ENCODE measurements around the gene PSENEN. TPM values are rescaled to one million over a fixed set of nuclear protein-coding genes. Genes with fewer than 3 reads are reported as not detected.
A peak's percentile ranks its signal among the peaks of the same experiment; 100 is the strongest.

The PSENEN gene
- total RNA-seq, 3 donors from 2014 or later (not counting 1 experiment from before 2014, with no cell fraction given), result 38.5 to 45.0 (median 41.0) TPM

- intact Hi-C loops (cut with micrococcal nuclease), result loop anchor here (1.0 to 10.0 kb wide), 3 partner anchors 23 to 165 kb away; partner anchors contain the start of genes ARHGAP33, HCST, NFKBID and TYROBP
- DNase-seq, result no peak
Observed at GRCh38 chr19:35740108-35740422, 5.4 kb upstream of the PSENEN start.

GRCh38 chr19:35740423-35741202 lies 4.8 kb upstream of the PSENEN start:
- H3K4me1 ChIP-seq (ENCODE audit: control insufficient read depth, insufficient read depth, low read length), result peaks cover 51% of the 10 kb centered on the region
- DNase-seq (peak; percentile 91 to 97), ATAC-seq (peak; percentile 66 to 84 (median 69))
- H3K27ac Mint-ChIP-seq, result peak overlapping the region; percentile 96 to 99
- peak overlapping the region; percentile 94 for H3K4me3 Mint-ChIP-seq
- intact Hi-C loops (cut with micrococcal nuclease), result loop anchor here (1.0 to 10.0 kb wide), 3 partner anchors 23 to 164 kb away; partner anchors contain the start of genes ARHGAP33, HCST, NFKBID and TYROBP
- H3K9me3 ChIP-seq (ENCODE audit: control insufficient read depth, insufficient read depth, low read length), result no peaks in the 10 kb centered on the region
- no peaks in the 10 kb centered on the region for H3K36me3 Mint-ChIP-seq
- H3K4me1 Mint-ChIP-seq, result peaks cover 28 to 54% of the 10 kb centered on the region in 2 donors
- H3K9me3 Mint-ChIP-seq, result no peaks in the 10 kb centered on the region
- peak overlapping the region; percentile 62 for H3K27ac ChIP-seq (ENCODE audit: low read length)
- no peaks in the 10 kb centered on the region for H3K27me3 Mint-ChIP-seq (ENCODE audit: low read depth in 2 of 2)
- H3K36me3 ChIP-seq (ENCODE audit: control insufficient read depth, insufficient read depth, low read length), result peaks cover 30% of the 10 kb centered on the region
- WGBS (ENCODE audit: insufficient coverage), result under 1% methylated on average over 63 of the region's 63 CpGs
- H3K27me3 ChIP-seq (ENCODE audit: control insufficient read depth, insufficient read depth, low read length), result no peaks in the 10 kb centered on the region
- TF ChIP-seq, protein P1, sequence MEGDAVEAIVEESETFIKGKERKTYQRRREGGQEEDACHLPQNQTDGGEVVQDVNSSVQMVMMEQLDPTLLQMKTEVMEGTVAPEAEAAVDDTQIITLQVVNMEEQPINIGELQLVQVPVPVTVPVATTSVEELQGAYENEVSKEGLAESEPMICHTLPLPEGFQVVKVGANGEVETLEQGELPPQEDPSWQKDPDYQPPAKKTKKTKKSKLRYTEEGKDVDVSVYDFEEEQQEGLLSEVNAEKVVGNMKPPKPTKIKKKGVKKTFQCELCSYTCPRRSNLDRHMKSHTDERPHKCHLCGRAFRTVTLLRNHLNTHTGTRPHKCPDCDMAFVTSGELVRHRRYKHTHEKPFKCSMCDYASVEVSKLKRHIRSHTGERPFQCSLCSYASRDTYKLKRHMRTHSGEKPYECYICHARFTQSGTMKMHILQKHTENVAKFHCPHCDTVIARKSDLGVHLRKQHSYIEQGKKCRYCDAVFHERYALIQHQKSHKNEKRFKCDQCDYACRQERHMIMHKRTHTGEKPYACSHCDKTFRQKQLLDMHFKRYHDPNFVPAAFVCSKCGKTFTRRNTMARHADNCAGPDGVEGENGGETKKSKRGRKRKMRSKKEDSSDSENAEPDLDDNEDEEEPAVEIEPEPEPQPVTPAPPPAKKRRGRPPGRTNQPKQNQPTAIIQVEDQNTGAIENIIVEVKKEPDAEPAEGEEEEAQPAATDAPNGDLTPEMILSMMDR (IDR thresholded peaks at IDR 0.05), result no peak
- peak overlapping the region; percentile 67 for H3K4me3 ChIP-seq (ENCODE audit: low read length)

More at GRCh38 chr19:35740108-35740422, 5.4 kb upstream of the PSENEN start:
- Histone ChIP-seq H3K4me3 (ENCODE audit: low read length) (peak overlapping the region; percentile 67), H3K27ac (ENCODE audit: low read length) (peak overlapping the region; percentile 44), H3K9me3 (ENCODE audit: control insufficient read depth, insufficient read depth, low read length) (no peaks in the 10 kb centered on the region), H3K36me3 (ENCODE audit: control insufficient read depth, insufficient read depth, low read length) (peaks cover 34% of the 10 kb centered on the region), H3K27me3 (ENCODE audit: control insufficient read depth, insufficient read depth, low read length) (no peaks in the 10 kb centered on the region), H3K4me1 (ENCODE audit: control insufficient read depth, insufficient read depth, low read length) (peaks cover 50% of the 10 kb centered on the region)
- no peaks in the 10 kb centered on the region for H3K9me3 Mint-ChIP-seq
- WGBS (ENCODE audit: insufficient coverage), result 7% methylated on average over 16 of the region's 16 CpGs
- peaks cover 23 to 53% of the 10 kb centered on the region in 2 donors for H3K4me1 Mint-ChIP-seq
- no peaks in the 10 kb centered on the region for H3K36me3 Mint-ChIP-seq
- no peaks in the 10 kb centered on the region for H3K27me3 Mint-ChIP-seq (ENCODE audit: low read depth in 2 of 2)
- H3K4me3 Mint-ChIP-seq, result peak overlapping the region; percentile 94
- ATAC-seq, result peak; percentile 0 to 1 (median 1)
- TF ChIP-seq, protein P1 (IDR thresholded peaks at IDR 0.05), result no peak
- peak overlapping the region in 1 of 2 donors; percentile 99 for H3K27ac Mint-ChIP-seq

DNA sequence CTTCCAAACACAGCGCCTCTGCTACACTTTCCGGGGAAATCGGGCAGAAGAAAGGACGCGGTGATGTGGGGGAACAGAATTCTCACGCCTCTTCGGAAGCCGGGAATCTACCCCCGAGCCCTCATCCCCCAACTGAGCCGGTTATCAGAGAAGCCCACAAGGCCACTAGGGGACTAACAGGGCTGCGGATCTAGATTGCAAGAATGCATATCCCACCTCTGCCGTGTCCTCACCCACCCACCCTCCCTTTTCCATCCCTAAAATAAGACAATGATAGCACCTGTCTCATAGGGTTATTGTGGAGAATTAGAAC lies 4.3 kb upstream of the PSENEN start:
- no peaks in the 10 kb centered on the region for H3K9me3 Mint-ChIP-seq
- Histone ChIP-seq H3K4me3 (ENCODE audit: low read length) (peak overlapping the region; percentile 67), H3K27me3 (ENCODE audit: control insufficient read depth, insufficient read depth, low read length) (no peaks in the 10 kb centered on the region), H3K4me1 (ENCODE audit: control insufficient read depth, insufficient read depth, low read length) (peaks cover 57% of the 10 kb centered on the region), H3K9me3 (ENCODE audit: control insufficient read depth, insufficient read depth, low read length) (no peaks in the 10 kb centered on the region), H3K36me3 (ENCODE audit: control insufficient read depth, insufficient read depth, low read length) (peaks cover 28% of the 10 kb centered on the region), H3K27ac (ENCODE audit: low read length) (peak overlapping the region; percentile 62)
- H3K27ac Mint-ChIP-seq, result peak overlapping the region; percentile 96 to 99
- H3K36me3 Mint-ChIP-seq, result no peaks in the 10 kb centered on the region
- peaks cover 34 to 55% of the 10 kb centered on the region in 2 donors for H3K4me1 Mint-ChIP-seq
- no peaks in the 10 kb centered on the region for H3K27me3 Mint-ChIP-seq (ENCODE audit: low read depth in 2 of 2)
- DNase-seq (peak in 1 of 2 donors; percentile 62), ATAC-seq (no peak)
- intact Hi-C loops (cut with micrococcal nuclease), result loop anchor here (10.0 kb wide), 1 partner anchor 164 kb away; the partner anchor contains the start of genes HCST, NFKBID and TYROBP
- TF ChIP-seq, protein P1 (IDR thresholded peaks at IDR 0.05), result peak; percentile 13
- 0% methylated on average over 7 of the region's 12 CpGs for WGBS (ENCODE audit: insufficient coverage)
- peak overlapping the region; percentile 94 for H3K4me3 Mint-ChIP-seq

Data from natural killer cell (primary cell).